Measurements from ENCODE around the gene LETMD1.
"Not testable (repeated sequence)": the region's sequence is repeated elsewhere in the genome, so short reads cannot be mapped to it uniquely, and the experiment has no call there.

Gene LETMD1

DNA sequence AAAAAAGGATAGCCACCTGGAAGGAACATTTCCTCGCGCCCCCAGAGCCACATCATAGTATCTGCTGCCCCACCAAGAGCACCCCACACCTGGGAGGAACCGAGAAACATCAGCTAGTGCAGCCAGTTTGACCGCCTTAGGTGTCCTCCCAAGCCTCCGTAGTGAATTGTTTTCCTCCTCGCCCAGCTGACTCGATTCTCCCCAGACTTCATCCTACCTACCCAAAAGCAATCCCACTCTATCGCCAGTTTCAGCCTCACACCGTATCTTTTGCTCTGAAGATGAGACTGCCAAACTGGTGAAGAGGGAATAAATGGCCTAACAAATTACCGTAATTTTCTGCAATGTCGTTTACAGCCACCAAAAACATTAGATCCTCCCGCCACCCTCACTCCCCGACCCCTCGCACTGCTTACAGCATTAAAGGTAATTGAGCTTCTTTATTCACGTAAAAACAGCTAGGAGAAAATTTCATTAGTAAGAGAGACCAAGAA lies 20.7 kb upstream of the LETMD1 start:
- no peak for DNase-seq

DNA sequence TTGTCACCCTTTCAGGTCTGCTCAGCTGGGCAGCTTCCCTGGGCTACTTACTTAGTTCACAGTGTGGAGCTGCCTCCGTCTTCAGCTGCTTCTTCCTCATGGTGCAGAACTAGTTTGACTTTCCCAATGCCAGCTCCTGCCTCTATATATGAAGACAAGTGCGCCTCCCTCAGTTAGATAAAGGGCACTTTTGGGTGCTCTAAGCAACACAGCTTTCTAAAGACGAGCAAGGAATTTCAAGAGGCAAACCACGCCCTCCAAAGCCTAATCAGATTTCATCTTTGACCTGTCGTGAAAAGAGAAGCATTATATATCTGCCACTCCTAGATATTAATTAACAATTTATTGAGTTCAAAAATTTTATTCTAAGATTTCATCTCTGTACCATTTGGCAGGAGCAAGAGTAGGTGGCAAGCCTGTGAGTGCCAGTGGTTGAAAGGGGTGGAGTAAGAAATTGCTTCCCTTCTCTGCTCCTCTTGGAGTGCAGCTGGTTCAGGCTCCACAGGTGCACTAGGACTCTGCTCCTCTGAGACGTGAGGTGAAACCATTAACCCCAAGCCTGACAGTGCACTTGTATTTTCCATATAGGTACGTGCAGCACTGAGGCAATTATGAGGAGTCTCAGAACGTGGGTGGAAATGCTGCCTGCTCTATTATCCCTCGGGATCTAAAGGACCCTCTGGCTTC lies 19.9 kb upstream of the LETMD1 start:
- DNase-seq: peak; percentile 40

GRCh38 chr12:51028813-51029150 lies 19.3 kb upstream of the LETMD1 start:
- DNase-seq: no peak

- DNase-seq: no peak
These were observed 15.1 kb upstream of the LETMD1 start for GRCh38 chr12:51033048-51033447.

DNA sequence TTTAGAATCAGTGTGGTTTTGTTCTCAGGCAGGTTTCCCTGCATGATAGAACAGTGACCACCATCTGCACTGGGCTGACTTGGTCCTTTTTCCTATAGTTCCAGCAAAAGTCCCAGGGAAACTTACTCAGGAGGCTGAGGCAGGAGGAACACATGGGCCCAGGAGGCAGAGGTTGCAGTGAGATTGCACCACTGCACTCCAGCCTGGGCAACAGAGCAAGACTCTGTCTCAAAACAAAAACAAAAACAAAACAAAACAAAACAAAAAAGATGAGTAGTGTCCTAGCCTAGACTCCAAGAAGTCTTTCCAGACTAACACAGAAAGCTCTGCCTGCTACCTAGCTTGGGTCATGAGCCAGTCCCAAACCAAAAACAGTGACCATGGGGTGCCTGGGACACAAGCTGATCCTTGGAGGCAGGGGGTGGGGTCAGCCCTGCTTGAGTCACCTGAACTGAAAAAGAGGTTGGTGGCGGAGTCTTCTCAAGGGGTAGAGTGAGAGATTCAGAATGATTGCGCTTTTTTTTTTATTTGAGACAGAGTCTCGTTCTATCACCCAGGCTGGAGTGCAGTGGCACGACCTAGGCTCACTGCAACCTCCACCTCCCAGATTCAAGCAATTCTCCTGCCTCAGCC lies 14.6 kb upstream of the LETMD1 start:
- no peak for DNase-seq

DNA sequence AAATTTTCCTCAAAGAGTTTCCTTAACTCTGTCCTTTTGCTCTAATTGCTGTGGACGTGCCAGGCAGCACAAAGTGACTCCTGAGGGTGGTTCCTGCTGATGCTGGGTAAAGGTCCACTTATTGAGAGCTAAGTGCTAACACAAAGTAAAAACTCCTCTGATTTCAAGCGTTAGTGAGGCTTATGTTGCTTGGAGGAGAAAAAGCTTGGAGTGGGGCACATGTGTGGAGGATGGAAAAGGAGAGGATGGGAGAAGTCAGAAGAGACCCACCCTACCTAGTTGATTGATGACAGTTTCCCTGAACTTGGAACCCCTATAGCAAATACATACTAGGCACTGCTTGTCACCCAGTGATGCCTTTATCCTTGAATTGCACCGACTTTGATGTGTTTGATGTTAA lies 11.8 kb upstream of the LETMD1 start:
- DNase-seq: no peak

GRCh38 chr12:51048661-51049251 lies 629 bp downstream of the LETMD1 start:
- no peak for DNase-seq

GRCh38 chr12:51049525-51049924 lies 1.4 kb downstream of the LETMD1 start:
- no peak for DNase-seq

DNA sequence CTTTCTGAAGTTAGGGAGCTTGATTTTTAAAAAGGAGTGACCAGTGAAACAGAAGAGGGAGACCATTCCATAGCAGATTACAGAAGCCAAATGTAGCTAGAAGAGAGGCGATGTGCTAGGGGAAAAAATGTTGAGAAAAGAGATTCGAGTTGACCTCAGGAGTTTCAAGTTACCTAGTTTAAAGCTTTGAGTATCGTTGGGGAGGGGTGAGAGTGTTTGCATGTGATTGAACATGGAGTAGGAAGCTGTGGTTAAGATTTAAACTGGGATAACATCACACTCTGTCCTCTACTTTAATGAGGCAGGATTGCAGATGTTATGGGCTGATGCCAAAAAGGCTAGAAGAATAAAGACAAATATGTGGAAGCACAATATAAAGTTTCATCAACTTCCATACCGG lies 3.7 kb downstream of the LETMD1 start:
- DNase-seq: no peak

DNA sequence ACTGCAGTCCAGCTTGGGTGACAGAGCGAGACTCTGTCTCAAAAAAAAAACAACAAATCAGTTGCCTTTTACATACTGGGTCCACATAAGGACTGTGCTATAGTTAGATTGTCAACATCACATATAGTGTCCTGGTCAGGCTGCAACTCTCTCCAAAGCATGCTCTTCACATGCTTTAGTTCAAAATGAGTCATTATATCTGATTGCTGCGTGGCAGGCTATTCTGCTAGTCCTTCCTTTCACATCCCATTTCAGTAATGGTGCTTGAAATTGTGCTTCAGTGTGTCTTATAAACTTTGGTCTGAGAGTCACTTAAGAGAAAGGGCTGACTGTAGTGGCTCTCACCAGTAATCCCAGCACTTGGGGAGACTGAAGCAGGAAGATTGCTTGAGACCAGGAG lies 6.9 kb downstream of the LETMD1 start:
- no peak for DNase-seq

DNA sequence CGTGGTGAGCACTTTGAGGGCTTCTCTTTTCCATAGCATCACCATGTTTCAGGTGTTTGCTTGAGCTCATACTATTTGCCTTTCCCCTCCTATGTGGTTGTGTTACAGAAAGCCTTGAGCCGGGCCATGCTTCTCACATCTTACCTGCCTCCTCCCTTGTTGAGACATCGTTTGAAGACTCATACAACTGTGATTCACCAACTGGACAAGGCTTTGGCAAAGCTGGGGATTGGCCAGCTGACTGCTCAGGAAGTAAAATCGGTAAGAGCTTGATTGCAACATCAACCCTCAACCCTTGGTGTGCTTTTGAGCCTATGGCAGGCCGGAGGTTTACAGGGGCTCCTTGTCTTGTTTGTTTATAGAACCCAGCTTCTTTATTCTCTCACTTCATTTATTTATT lies 8.1 kb downstream of the LETMD1 start:
- no peak for DNase-seq

DNA sequence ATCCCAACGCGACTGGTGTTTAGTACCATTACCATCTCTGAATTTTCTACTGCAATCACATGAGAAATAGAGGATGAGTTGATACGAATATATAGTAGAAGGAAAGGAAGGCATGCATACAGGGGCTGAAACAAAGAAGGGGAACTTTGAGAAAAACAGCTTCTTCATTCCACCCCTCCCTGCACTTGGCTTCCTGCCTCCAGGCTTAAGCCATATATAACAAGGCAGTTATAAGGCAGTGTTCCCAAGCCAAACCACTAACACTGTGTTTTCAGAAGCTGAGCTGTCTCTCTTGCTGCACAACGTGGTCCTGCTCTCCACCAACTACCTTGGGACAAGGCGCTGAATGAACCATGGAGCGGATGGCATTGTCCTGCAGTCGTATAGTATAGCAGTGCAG lies 11.0 kb downstream of the LETMD1 start:
- no peak for DNase-seq

GRCh38 chr12:51062631-51063397 lies 14.7 kb downstream of the LETMD1 start:
- no peak for DNase-seq

DNA sequence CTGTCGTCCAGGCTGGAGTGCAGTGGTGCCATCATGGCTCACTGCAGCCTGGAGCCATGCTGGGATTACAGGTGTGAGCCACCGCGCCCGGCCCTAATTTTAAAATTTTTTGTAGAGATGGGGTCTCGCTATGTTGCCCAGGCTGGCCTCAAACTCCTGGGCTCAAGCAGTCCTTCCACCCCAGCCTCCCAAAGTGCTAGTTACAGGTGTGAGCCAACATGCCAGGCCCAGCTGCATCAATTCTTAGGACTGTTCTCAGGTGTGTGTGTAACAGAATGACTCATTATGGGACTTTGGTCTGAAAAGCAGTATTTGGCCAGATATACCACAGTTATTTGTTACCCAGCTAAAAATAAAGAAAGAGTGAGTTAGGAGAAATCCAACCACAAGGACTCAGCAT lies 17.4 kb downstream of the LETMD1 start:
- DNase-seq: no peak

DNA sequence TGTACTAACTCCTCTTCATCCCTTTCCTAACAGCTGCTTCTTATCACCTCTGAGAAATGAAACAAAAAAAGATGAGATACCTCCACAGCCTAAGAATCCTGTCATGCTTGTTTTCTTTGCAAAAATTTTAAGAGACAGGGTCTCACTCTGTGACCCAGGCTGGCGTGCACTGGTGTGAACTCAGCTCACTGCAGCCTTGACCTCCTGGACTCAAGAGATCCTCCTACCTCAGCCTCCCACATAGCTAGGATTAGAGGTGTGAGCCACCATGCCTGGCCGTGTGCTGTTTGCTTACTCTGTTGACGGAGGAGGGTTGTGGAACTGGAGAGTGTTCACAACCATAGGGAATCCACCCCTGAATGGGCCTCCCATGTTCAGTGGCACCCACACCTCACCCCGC lies 19.1 kb downstream of the LETMD1 start:
- DNase-seq: no peak

GRCh38 chr12:51067771-51068170 lies 19.6 kb downstream of the LETMD1 start:
- no peak for DNase-seq

DNA sequence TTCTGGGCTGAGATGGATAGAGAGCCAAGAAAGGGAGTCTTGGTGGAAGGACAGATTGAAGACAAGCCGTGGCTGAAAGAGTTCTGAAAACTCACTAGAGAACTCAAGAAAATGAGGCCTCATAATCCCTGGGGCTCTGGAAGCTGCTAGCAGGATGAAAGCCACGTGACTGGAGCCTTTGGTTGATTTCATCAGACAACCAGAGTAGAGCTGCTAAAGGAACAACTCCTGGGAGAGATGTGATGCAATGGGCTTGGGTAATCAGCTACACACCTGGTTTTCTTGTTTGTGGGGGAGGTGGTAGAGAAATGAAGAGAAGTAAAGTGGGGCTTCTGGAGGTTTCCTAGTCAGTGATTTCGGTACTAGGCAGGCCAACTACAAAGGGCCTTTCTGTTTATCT lies 21.9 kb downstream of the LETMD1 start:
- no peak for DNase-seq

DNA sequence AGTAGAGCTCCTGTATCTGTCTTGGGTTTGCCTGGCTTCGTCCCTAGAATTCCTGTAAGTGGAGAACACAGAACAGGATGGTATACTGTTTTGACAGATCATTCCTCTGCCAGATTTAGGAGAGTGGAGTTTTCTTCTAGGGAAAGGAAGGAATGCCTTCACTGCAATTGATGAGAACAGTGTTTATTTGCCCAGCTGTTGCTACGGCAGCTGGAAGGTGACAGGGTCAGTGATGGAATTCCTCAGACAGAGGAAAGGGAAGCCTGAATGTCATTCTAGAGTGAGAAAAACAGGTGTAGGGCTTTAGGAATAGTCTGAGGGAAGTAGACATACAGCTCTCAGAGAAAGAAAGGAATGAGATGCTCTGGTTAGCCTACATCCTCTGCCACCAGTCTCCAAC lies 23.5 kb downstream of the LETMD1 start:
- no peak for DNase-seq

DNA sequence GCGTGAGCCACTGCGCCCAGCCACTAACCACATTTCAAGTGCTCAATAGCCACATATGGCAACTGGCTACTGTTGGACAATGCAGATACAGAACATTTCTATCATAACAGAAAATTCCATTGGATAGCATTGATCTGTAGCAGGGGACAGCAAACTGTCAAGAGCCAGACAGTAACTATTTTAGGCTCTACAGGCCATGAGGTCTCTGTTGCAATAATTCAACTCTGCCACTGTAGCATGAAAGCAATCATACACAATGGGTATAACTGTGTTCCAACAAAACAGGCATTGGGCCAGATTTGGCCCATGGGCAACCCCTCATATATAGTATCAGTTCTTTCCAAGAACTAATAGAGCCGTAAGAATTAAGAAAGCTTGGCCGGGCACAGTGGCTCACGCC lies 27.3 kb downstream of the LETMD1 start:
- DNase-seq: no peak

DNA sequence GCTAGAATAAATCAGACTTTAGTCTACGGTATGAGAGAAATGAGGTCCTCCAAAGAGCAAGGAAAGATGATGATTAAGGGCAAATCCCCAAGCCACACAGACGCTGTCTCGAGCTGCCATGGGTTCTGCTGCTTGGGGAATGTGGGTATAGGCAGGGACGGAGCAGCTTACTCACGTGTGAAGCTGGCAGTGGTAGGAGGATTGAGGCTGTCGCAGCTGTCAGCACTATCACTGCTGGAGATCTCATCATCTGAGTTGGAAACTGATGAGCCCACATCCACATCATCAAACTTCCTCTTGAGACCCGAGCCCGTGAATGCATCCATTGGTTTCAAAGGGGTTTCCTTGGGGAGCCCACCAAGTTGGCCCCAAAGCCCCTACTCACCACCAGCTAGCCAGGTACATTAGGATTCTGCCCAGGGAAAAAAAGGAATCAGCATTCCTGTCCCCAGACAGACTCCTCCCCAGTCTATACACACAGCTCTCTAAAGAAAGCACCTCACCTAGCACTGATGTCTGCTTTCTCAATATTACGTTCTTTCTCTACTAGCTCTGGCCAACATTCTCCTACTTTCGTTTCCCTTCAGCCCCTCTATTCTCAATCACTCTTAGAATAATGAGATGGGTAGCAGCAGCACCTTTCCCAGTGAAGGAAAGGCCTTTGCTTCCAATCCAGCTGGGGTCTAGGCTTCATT lies 28.3 kb downstream of the LETMD1 start:
- peak; percentile 46 for DNase-seq

DNA sequence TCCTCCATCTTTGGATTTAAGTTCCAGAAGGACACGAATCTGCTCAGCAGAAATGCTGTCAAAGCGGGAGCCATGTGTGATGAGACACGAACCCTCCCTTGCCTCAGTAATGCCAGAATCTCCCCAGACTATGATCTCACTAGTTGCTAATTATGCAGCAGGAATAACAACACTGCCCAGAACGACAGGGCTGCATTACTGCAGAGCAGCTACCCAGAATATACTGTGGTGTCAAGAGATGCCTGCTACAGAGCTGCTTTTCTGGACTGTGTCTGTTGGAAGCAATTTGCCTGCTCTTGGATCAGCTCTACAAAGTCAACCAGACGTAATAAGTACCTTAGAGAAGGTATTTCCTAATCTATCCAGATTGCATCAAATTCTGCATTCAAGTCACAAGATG lies 29.8 kb downstream of the LETMD1 start:
- DNase-seq: no peak

GRCh38 chr12:51078346-51078745 lies 30.2 kb downstream of the LETMD1 start:
- DNase-seq: not testable (repeated sequence)

GRCh38 chr12:51078866-51079265 lies 30.7 kb downstream of the LETMD1 start:
- DNase-seq: not testable (repeated sequence)

Data from activated CD4-positive, alpha-beta T cell treated with anti-CD3 and anti-CD28 coated beads for 48 hours (primary cell).